Thyroid gland (tissue), 4 donors: ENCODE data around the gene KLHDC4. TPM values are rescaled to one million over a fixed set of nuclear protein-coding genes. Genes with fewer than 3 reads are reported as not detected.
A peak's percentile ranks its signal among the peaks of the same experiment; 100 is the strongest.

ENCODE experiments used
- DNase-seq, 2 donors: peaks; one replicate each; pipeline ENCODE4 v3.0.0-alpha.2; 2019
- H3K27ac ChIP-seq, 3 donors: fragments of 200-600 bp; sonication (generic); 1 replicate in 2 of 3; 2 replicates in 1 of 3; pipeline ENCODE4 v1.5.1; 2016 to 2019; ENCODE audit warnings: mild to moderate bottlenecking in 1 of 3, moderate library complexity in 1 of 3
- H3K27me3 ChIP-seq: fragments of 200-600 bp; sonication (generic); one replicate; pipeline ENCODE4 v1.5.1; 2019
- H3K36me3 ChIP-seq, 2 donors: fragments of 200-600 bp; sonication (generic); one replicate each; pipeline ENCODE4 v1.5.1; 2016 to 2019
- H3K4me1 ChIP-seq, 2 donors: fragments of 200-600 bp; sonication (generic); one replicate each; pipeline ENCODE4 v1.5.1; 2017 to 2019
- H3K4me3 ChIP-seq, 3 donors: fragments of 200-600 bp; sonication (generic); replicated peaks in 1 of 3; 1 replicate in 2 of 3; 2 replicates in 1 of 3; pipeline ENCODE4 v1.5.1; 2016; ENCODE audit warnings: mild to moderate bottlenecking in 1 of 3
- H3K9me3 ChIP-seq: fragments of 200-600 bp; sonication (generic); one replicate; pipeline ENCODE4 v1.5.1; 2017
- CTCF ChIP-seq, 6 experiments: fragments of 200-600 bp in 3 of 6; fragments of 450-650 bp in 3 of 6; sonication (generic) in 3 of 6; IDR thresholded peaks; one replicate each; pipeline ENCODE4 v1.5.1; 2016 to 2019; ENCODE audit warnings: antibody characterized with exemption in 6 of 6, mild to moderate bottlenecking in 2 of 6, inconsistent platforms in 1 of 6, moderate library complexity in 1 of 6
- POLR2A ChIP-seq, 2 donors: fragments of 450-650 bp; IDR thresholded peaks; one replicate each; pipeline ENCODE4 v1.6.1; 2017; ENCODE audit warnings: antibody characterized with exemption in 2 of 2, mild to moderate bottlenecking in 2 of 2, moderate library complexity in 1 of 2
- WGBS, 2 donors: methylation state at CpG; one replicate each; pipeline ENCODE4 v1.1.5; 2017; 5-methylcytosine and 5-hydroxymethylcytosine counted together
- intact Hi-C: fragments of 100-400 bp; cut with DNase I; formaldehyde crosslinking; loops from one replicate; pipeline ENCODE4 v1.15.1; 2023
- total RNA-seq, 4 donors: library from RNA; depleted of rRNA; stranded (reverse); fragments of >200 nt; gene quantifications; one replicate each; pipeline ENCODE4 v1.2.3, GENCODE V29; 2016

The KLHDC4 gene
- total RNA-seq, 4 donors from 2014 or later: 19.9 to 40.9 (median 30.3) TPM

- H3K27me3 ChIP-seq: no peaks in the 10 kb centered on the region
- no peak overlapping the region for H3K27ac ChIP-seq
- peaks cover 2 to 10% of the 10 kb centered on the region in 2 donors for H3K4me1 ChIP-seq
- TF ChIP-seq CTCF (IDR thresholded peaks at IDR 0.05) (no peak), POLR2A (IDR thresholded peaks at IDR 0.05) (no peak)
- no peaks in the 10 kb centered on the region for H3K9me3 ChIP-seq
- intact Hi-C loops: no loop called here
- 49 to 57% methylated on average over 23 to 25 of the region's 31 CpGs for WGBS, 2 donors
- no peak overlapping the region for H3K4me3 ChIP-seq
- peak; percentile 83 to 84 for DNase-seq
- no peaks in the 10 kb centered on the region for H3K36me3 ChIP-seq
These were observed 78.5 kb downstream of the KLHDC4 start for GRCh38 chr16:87687126-87687910.

- Histone ChIP-seq H3K36me3 (no peaks in the 10 kb centered on the region), H3K27me3 (no peaks in the 10 kb centered on the region), H3K4me1 (peaks cover 2 to 10% of the 10 kb centered on the region in 2 donors), H3K4me3 (no peak overlapping the region), H3K9me3 (no peaks in the 10 kb centered on the region), H3K27ac (no peak overlapping the region)
- 84% methylated on average over 13 of the region's 13 CpGs; no CpG with 5 or more reads in 1 of the 2 donors for WGBS, 2 donors
- intact Hi-C loops: no loop called here
- no peak for DNase-seq
- TF ChIP-seq POLR2A (IDR thresholded peaks at IDR 0.05): no peak
- no peak for TF ChIP-seq CTCF (IDR thresholded peaks at IDR 0.05)
These were observed 79.1 kb downstream of the KLHDC4 start for GRCh38 chr16:87686697-87687096.

- TF ChIP-seq CTCF (IDR thresholded peaks at IDR 0.05): no peak
- no peak for TF ChIP-seq POLR2A (IDR thresholded peaks at IDR 0.05)
- WGBS, 2 donors: 77 to 82% methylated on average over 13 of the region's 13 CpGs
- H3K36me3 ChIP-seq: no peaks in the 10 kb centered on the region
- H3K4me3 ChIP-seq: no peak overlapping the region
- no peak overlapping the region for H3K27ac ChIP-seq
- intact Hi-C loops: no loop called here
- no peak for DNase-seq
- H3K27me3 ChIP-seq: no peaks in the 10 kb centered on the region
- peaks cover 2 to 10% of the 10 kb centered on the region in 2 donors for H3K4me1 ChIP-seq
- no peaks in the 10 kb centered on the region for H3K9me3 ChIP-seq
These were observed 80.0 kb downstream of the KLHDC4 start for GRCh38 chr16:87685766-87686165.

GRCh38 chr16:87685405-87685755 is 80.4 kb downstream of the KLHDC4 start:
- 92 to 93% methylated on average over 13 to 19 of the region's 19 CpGs for WGBS, 2 donors
- no peaks in the 10 kb centered on the region for H3K9me3 ChIP-seq
- DNase-seq: no peak
- no peak overlapping the region for H3K4me3 ChIP-seq
- intact Hi-C loops: no loop called here
- H3K27ac ChIP-seq: no peak overlapping the region
- no peaks in the 10 kb centered on the region for H3K27me3 ChIP-seq
- no peaks in the 10 kb centered on the region for H3K36me3 ChIP-seq
- H3K4me1 ChIP-seq: peaks cover 2 to 10% of the 10 kb centered on the region in 2 donors
- TF ChIP-seq POLR2A (IDR thresholded peaks at IDR 0.05) (no peak), CTCF (IDR thresholded peaks at IDR 0.05) (no peak)

- 90 to 95% methylated on average over 10 to 16 of the region's 35 CpGs for WGBS, 2 donors
- no peak overlapping the region for H3K27ac ChIP-seq
- peaks cover 2 to 10% of the 10 kb centered on the region in 2 donors for H3K4me1 ChIP-seq
- intact Hi-C loops: no loop called here
- DNase-seq: no peak
- no peaks in the 10 kb centered on the region for H3K27me3 ChIP-seq
- no peaks in the 10 kb centered on the region for H3K36me3 ChIP-seq
- no peak for TF ChIP-seq POLR2A (IDR thresholded peaks at IDR 0.05)
- no peak for TF ChIP-seq CTCF (IDR thresholded peaks at IDR 0.05)
- no peak overlapping the region for H3K4me3 ChIP-seq
- H3K9me3 ChIP-seq: no peaks in the 10 kb centered on the region
These were observed 80.9 kb downstream of the KLHDC4 start for GRCh38 chr16:87684711-87685404.
